H1 (cell line): ENCODE data around the gene CTSL.

Source experiments
- BCL11A ChIP-seq, 2 experiments: IDR thresholded peaks; one replicate each; pipeline ENCODE4 v1.6.1; 2011; ENCODE audit warnings: low read depth in 2 of 2, low read length in 2 of 2, mild to moderate bottlenecking in 2 of 2
- CEBPB ChIP-seq: IDR thresholded peaks from 2 replicates; pipeline ENCODE4 v1.6.1; 2012; ENCODE audit warnings: low read depth, low read length
- HDAC2 ChIP-seq, 2 experiments: fragments of 300-600 bp in 1 of 2; sonication (generic) in 1 of 2; IDR thresholded peaks; 2 replicates each; pipeline ENCODE4 v1.6.1; 2011 to 2012; ENCODE audit warnings: low read depth in 2 of 2, low read length in 2 of 2, mild to moderate bottlenecking in 2 of 2, moderate library complexity in 2 of 2, borderline replicate concordance in 1 of 2, inconsistent platforms in 1 of 2
- MAFK ChIP-seq: IDR thresholded peaks from 2 replicates; pipeline ENCODE4 v1.6.1; 2012; ENCODE audit warnings: low read depth, mild to moderate bottlenecking, improper control_type of control experiment, low read length
- POLR2A ChIP-seq, 2 experiments: IDR thresholded peaks; 1 replicate in 1 of 2; 2 replicates in 1 of 2; pipeline ENCODE4 v1.6.1; 2011; ENCODE audit warnings: low read depth in 2 of 2, low read length in 2 of 2, mild to moderate bottlenecking in 2 of 2; ENCODE audit errors: control extremely low read depth in 1 of 2
- RBBP5 ChIP-seq: IDR thresholded peaks from 2 replicates; pipeline ENCODE4 v1.7.1; 2012; ENCODE audit warnings: low read depth, mild to moderate bottlenecking, inconsistent platforms, low read length, moderate library complexity, borderline replicate concordance
- TBP ChIP-seq: IDR thresholded peaks from 2 replicates; pipeline ENCODE4 v1.6.1; 2011; ENCODE audit warnings: low read depth, low read length, improper control_type of control experiment
- TF ChIP-seq, protein P1 (sequence below), 3 experiments: IDR thresholded peaks; 1 replicate in 2 of 3; 2 replicates in 1 of 3; pipeline versions ENCODE4 v1.5.1 to v1.6.1; 2011; ENCODE audit warnings: low read length in 3 of 3, mild to moderate bottlenecking in 3 of 3, inconsistent platforms in 2 of 3, low read depth in 1 of 3, moderate library complexity in 1 of 3; ENCODE audit not compliant: insufficient read depth in 1 of 3; ENCODE audit errors: control extremely low read depth in 1 of 3
- TF ChIP-seq, protein P2 (sequence below): IDR thresholded peaks from 2 replicates; pipeline ENCODE4 v1.6.1; 2011; ENCODE audit warnings: low read length, improper control_type of control experiment

DNA sequence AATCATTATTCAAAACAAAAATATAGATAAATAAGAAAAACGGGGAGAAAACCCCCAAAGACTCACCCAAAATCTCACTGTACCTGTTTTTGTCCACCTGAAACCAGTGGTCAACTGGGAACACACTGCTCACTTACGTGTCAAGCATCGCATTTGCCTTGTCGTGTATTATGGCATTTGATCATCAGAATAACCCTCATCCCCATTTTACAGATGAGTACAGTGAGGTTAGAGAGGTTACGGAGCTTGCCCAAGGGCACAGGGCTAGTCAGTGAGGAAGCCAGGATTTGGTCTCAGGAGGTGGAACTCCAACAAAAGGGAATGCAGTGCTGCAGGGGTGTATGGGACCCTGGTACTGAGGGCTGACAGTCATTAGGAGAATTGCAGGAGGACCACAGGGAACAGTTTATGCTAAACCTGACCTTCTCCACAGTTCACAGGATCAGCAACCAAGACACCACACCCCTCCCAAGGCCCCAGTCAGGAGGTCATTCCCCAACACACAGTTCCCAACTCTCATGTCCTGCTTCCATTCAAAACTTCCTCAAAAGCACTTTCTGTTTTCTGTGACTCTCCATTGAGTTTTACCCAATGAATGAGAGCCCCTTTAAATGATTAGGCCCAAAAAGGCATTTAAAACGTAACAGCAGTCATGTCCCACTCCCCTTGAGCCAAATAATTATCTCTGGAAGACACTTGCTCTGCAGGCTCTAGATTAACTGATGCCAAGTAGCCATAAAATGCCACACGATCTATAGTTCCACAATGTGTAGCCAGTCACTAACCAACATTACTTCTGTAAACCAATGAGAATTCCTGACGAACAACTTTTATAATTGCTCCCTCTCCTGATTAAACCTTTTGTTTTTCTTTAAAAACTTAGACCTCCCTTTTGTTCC is 50.8 kb downstream of the CTSL start:
- TF ChIP-seq, protein P1, sequence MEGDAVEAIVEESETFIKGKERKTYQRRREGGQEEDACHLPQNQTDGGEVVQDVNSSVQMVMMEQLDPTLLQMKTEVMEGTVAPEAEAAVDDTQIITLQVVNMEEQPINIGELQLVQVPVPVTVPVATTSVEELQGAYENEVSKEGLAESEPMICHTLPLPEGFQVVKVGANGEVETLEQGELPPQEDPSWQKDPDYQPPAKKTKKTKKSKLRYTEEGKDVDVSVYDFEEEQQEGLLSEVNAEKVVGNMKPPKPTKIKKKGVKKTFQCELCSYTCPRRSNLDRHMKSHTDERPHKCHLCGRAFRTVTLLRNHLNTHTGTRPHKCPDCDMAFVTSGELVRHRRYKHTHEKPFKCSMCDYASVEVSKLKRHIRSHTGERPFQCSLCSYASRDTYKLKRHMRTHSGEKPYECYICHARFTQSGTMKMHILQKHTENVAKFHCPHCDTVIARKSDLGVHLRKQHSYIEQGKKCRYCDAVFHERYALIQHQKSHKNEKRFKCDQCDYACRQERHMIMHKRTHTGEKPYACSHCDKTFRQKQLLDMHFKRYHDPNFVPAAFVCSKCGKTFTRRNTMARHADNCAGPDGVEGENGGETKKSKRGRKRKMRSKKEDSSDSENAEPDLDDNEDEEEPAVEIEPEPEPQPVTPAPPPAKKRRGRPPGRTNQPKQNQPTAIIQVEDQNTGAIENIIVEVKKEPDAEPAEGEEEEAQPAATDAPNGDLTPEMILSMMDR (IDR thresholded peaks at IDR 0.05; ENCODE audit: control extremely low read depth in 1 of 3, insufficient read depth in 1 of 3, low read depth in 1 of 3, low read length in 3 of 3) = no peak
- TF ChIP-seq RBBP5 = no peak
- TF ChIP-seq MAFK = no peak
- TF ChIP-seq, protein P2, sequence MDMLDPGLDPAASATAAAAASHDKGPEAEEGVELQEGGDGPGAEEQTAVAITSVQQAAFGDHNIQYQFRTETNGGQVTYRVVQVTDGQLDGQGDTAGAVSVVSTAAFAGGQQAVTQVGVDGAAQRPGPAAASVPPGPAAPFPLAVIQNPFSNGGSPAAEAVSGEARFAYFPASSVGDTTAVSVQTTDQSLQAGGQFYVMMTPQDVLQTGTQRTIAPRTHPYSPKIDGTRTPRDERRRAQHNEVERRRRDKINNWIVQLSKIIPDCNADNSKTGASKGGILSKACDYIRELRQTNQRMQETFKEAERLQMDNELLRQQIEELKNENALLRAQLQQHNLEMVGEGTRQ = no peak
- TF ChIP-seq HDAC2 (IDR thresholded peaks at IDR 0.05; ENCODE audit: borderline replicate concordance in 1 of 2, low read depth in 2 of 2, low read length in 2 of 2) = no peak
- no peak for TF ChIP-seq BCL11A (IDR thresholded peaks at IDR 0.05; ENCODE audit: low read depth in 2 of 2, low read length in 2 of 2)
- no peak for TF ChIP-seq POLR2A (IDR thresholded peaks at IDR 0.05; ENCODE audit: control extremely low read depth in 1 of 2, low read depth in 2 of 2, low read length in 2 of 2)
- no peak for TF ChIP-seq TBP
- no peak for TF ChIP-seq CEBPB
